Measurements from ENCODE around the gene LY6G5B.

LY6G5B gene

DNA sequence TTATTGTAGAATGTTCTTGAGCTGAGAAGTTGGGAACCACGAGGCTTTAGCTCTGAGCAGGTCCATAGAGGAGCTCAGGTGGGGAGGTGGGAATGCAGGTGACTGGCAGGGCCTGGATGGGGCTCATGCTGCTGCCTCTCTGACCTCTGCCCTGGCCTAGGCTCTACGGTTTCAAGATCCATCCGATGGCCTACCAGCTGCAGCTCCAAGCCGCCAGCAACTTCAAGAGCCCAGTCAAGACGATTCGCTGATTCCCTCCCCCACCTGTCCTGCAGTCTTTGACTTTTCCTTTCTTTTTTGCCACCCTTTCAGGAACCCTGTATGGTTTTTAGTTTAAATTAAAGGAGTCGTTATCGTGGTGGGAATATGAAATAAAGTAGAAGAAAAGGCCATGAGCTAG, at the start of gene LY6G5B:
TSS of gene LY6G5B (plus strand) at position 301 of the 400 bp plus-strand sequence. CDS start 975 bp downstream, outside the sequence.
- no peak for DNase-seq (ENCODE audit: low spot score)
- no peak for TF ChIP-seq CTCF (IDR thresholded peaks at IDR 0.05)
- H3K27ac ChIP-seq: no peak within 1 kb of the TSS
- no peak within 1 kb of the TSS for H3K4me3 ChIP-seq

DNA sequence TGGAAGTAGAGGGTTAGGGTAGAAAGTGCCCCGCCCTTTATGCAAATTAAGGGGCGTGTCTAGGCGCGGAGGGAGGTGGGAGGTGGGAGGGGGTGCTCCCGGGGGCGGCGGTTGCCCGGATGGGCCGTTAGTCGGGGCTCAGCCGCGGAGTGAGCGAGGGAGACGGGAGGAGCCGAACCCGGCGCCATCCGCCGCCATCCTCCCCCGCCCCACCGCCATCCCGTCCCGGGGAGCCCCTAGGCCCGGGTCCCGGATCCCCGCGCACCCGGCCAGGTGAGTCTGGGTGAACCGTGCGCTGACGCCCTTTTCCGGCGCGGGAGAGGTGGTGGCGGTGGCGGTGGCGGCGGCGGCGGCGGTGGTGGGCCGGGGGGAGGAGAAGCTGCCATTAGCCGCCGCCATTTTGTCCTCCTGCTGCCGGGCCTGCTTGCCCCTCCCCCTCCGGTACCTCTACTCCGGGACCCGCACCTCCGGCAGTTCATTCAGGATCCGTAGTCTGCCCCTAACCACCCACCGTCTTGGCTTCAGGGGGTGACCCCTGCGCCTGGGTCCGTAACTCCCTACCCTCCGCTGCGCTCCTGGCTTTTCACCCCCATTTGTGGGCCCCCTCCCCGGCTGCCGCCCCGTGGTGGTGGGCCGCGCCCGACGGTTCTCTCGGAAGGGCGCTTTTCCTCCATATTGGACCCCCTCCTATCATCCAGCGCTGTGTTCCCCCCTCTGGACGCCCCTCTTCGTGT, 49.0 kb upstream of the LY6G5B start, which contains the start of gene PRRC2A:
TSS of gene PRRC2A (plus strand) at position 130 of the 734 bp plus-strand sequence. CDS start 2,075 bp downstream, outside the sequence.
- Histone ChIP-seq H3K4me3 (peak within 1 kb of the TSS; percentile 89), H3K27ac (peak within 1 kb of the TSS; percentile 97 to 98)
- peak; percentile 92 for DNase-seq (ENCODE audit: low spot score)
- no peak for TF ChIP-seq CTCF (IDR thresholded peaks at IDR 0.05)

GRCh38 chr6:31621320-31621939, 48.3 kb upstream of the LY6G5B start:
- H3K4me3 ChIP-seq: peak overlapping the region; percentile 89
- TF ChIP-seq CTCF (IDR thresholded peaks at IDR 0.05): no peak
- DNase-seq (ENCODE audit: low spot score): no peak
- H3K27ac ChIP-seq: peak overlapping the region; percentile 97 to 98

GRCh38 chr6:31621991-31622390, 47.8 kb upstream of the LY6G5B start:
- H3K27ac ChIP-seq: peak overlapping the region; percentile 74 to 98
- H3K4me3 ChIP-seq: peak overlapping the region; percentile 89
- no peak for DNase-seq (ENCODE audit: low spot score)
- TF ChIP-seq CTCF (IDR thresholded peaks at IDR 0.05): no peak

GRCh38 chr6:31622684-31623091, 47.1 kb upstream of the LY6G5B start:
- Histone ChIP-seq H3K4me3 (peak overlapping the region; percentile 89), H3K27ac (no peak overlapping the region)
- DNase-seq (ENCODE audit: low spot score): no peak
- TF ChIP-seq CTCF (IDR thresholded peaks at IDR 0.05): no peak

DNA sequence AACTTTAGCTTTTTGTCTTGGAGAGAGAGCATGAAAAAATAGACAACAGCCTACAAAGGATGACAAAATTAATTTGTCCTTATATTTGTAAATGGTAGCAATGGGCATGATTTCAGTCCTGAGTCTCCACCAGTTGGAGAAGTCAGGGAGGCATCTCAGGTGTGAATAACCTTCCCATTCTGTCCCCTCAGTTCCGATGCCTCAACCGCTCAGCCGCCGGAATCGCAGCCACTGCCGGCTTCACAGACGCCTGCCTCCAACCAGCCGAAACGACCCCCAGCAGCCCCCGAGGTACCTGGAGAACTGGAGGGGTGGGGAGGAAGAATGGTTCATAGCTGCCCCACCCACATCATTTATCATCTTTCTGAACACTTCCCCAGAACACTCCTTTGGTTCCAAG, 45.7 kb upstream of the LY6G5B start:
- no peak for TF ChIP-seq CTCF (IDR thresholded peaks at IDR 0.05)
- Histone ChIP-seq H3K27ac (no peak overlapping the region), H3K4me3 (no peak overlapping the region)
- no peak for DNase-seq (ENCODE audit: low spot score)

- no peak for TF ChIP-seq CTCF (IDR thresholded peaks at IDR 0.05)
- Histone ChIP-seq H3K4me3 (no peak overlapping the region), H3K27ac (no peak overlapping the region)
- no peak for DNase-seq (ENCODE audit: low spot score)
These were observed 42.8 kb upstream of the LY6G5B start for GRCh38 chr6:31626952-31627351.

Data from coronary artery (tissue), 2 donors.